Measurements from ENCODE around the gene OR5J2.
"Not testable (repeated sequence)": the region's sequence is repeated elsewhere in the genome, so short reads cannot be mapped to it uniquely, and the experiment has no call there.

Gene OR5J2

DNA sequence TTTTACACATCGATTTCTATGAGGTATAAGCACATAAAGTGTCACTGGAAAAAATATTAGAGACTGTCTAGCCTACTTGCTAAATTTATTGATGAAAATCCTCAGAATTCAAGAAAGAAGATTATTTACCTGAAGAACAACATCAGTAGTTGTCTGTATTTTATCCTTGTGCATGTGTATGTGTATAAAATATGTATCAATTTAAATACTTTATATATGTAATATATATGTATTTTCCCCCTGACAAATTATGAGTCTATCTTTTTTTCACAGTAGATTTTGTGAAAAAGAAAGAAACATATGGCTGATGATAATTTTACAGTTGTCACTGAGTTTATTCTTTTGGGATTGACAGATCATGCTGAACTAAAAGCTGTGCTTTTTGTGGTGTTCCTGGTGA, at the start of gene OR5J2:
Gene OR5J2 (plus strand): TSS at position 301 of the 400 bp plus-strand sequence. CDS start 0 bp downstream, at position 301.
- no peak for DNase-seq (ENCODE audit: low spot score)

DNA sequence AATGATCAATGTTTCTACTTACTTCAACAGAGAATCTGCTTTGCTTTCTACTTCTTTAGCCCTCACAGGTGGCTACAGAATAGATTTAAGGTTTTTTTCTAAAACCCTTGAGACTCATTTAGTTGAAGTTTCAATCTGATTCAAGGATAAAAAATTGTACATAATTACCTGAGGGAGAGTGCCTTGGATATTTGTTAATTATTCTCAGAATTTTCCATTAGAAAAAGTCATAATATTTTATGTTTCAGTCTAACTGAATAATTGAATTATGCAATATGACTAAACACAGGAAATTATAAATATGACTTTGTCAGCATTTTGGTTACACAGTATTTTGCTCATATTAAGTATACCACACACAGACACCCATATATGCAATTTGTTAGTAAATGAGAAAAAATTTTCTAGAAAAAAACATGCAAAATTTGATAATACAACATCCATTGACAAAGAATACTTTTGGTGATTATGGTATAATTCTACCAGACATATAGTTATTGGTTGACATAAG, 36.2 kb upstream of the OR5J2 start, which contains the start of gene OR8J3:
Gene OR8J3 (minus strand): TSS at position 51 of the 511 bp plus-strand sequence. CDS start 2,483 bp downstream, outside the sequence.
- DNase-seq (ENCODE audit: low spot score), result no peak

DNA sequence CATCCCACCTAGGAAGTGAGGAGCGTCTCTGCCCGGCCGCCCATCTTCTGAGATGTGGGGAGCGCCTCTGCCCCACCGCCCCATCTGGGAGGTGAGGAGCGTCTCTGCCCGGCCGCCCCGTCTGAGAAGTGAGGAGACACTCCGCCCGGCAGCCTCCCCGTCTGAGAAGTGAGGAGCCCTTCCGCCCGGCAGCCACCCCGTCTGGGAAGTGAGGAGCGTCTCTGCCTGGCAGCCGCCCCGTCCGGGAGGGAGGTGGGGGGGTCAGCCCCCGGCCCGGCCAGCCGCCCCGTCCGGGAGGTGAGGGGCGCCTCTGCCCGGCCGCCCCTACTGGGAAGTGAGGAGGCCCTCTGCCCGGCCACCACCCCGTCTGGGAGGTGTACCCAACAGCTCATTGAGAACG, 32.7 kb upstream of the OR5J2 start:
- not testable (repeated sequence) for DNase-seq (ENCODE audit: low spot score)

DNA sequence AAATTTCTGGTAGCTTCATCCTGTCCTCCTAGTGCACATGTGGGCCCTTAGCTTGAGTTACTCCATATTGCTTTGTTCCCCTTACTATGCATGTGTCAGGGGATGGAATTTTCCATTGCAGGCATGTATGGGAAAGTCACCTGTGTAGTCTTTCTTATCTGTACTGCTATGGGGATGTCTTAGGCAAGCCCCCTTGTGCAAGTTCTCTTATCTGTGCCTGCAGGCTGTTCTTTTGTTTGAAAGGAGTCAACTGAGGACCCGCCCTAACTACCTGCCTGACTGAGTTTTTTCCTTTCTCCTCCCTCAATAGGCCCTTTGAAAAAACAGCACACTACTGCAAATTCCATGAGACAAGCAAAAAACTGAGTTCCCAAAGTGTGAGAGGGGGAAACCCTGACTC, 25.0 kb upstream of the OR5J2 start:
- DNase-seq (ENCODE audit: low spot score), result no peak

DNA sequence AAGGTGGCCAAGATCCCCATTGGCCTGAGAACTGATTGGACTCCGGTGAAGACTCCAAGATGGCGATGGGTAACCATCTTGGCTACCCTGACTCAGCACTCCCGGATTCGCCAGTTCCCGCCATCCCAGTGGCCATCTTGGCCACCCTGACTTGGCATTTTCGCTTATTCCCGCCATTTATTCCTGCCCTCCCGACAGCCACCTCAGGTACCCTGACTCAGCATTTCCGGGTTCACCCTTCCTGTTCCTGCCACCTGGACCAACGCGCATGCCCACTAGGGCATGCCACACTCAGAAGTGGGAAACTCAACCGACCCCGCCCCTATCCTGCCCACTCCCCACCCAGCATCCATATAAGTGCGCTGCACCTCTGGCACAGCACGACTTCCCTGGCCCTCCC, 24.1 kb upstream of the OR5J2 start:
- DNase-seq (ENCODE audit: low spot score), result no peak

DNA sequence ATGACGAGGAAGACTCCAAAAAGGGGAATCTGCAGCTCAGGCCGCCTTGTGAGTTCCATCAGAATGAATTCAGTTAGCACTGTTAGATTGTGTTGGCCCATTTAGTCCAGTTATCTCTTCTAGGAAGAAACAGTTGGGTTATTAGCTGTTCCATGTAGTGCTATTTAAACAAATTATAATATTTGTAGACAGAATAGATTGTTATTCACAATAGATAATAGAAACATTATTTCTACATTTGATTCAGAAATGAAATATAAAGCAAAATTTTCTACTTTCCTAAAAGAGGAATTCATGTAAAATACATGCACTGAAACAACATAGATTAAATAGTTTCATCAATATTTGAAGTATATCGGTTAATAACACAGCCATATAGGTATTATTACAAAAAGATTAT, 16.2 kb upstream of the OR5J2 start, which contains the start of gene OR8K5:
Gene OR8K5 (minus strand): TSS at position 101 of the 400 bp plus-strand sequence. CDS start 0 bp downstream, at position 101.
- DNase-seq (ENCODE audit: low spot score), result no peak

DNA sequence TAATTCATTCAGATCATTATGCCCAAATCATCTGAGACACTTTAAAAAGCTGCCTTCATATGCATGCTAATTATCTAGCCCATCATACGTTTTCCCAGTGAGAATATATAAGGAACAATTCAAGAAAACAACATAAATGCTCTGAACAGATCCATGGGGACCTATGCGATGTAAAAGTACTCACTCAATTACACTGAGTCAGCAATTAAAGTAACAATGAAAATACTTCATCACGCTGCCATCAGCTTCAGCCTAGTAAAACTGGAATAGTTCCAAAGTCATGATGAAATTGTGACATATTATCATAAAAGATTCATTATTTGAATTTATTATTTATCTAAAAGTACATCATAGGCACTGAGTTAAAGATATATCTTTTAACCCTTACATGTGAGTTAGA, 12.6 kb upstream of the OR5J2 start:
- no peak for DNase-seq (ENCODE audit: low spot score)

DNA sequence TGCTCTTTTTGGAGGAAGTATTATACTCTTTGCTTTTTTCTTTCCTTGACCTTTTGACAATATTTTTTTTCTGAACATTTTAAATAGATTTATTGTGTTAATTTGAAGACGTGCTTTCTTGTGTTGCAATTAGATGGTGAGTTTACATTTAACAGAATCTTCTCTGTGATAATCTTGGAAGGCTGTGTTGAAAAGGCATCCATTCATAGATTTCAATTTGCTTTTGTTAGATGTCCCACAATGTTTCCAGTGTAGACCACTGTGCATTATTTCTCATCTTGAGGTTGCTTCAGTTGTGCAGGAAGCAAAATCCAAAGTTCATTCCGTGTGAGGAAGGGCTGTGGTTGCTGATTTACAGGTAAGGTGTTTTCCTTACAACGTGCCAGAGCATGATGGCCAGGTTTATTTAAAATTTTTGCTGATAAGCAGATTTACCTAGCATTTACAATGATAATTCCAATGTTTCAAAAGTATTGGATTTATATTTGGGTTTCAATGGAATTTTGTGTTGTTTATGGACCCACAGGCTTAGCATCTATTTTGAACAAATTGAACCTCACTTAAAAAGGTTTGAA, 4.1 kb upstream of the OR5J2 start:
- no peak for DNase-seq (ENCODE audit: low spot score)

DNA sequence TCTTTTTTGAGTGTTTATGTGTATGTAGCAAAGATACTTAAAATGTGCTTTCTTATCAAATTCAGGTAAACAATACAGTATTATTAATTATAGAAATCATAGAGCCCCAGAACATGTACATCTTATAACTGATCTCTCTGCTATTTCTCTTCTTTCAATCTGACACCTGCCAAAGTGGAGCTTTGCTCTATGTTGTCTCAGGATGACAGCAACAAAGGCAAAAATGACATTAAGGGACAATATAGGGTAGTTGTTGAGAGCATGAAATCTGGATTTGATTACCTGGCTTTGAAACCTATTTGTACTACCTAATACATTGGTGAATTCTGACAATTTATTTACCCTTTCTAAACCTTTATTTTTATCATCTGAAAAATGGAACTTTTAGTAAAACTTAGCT, 7.0 kb downstream of the OR5J2 start:
- no peak for DNase-seq (ENCODE audit: low spot score)

DNA sequence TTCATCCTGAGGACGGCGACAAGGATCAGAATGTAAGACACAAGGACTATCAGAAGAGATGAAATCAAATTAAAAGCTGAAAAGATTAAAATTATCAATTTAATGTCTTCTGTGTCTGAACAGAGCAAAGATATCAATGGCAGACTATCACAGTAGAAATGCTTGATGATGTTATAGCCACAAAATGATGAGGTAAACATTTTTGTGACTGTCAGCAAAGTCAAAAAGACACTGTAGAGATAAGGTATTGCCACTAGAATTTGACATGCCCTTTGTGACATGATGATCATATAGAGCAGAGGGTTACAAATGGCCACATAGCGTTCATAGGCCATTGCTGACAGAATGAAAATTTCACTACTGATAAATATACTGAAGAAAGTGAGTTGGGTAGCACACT, 12.2 kb downstream of the OR5J2 start:
- DNase-seq (ENCODE audit: low spot score), result no peak

DNA sequence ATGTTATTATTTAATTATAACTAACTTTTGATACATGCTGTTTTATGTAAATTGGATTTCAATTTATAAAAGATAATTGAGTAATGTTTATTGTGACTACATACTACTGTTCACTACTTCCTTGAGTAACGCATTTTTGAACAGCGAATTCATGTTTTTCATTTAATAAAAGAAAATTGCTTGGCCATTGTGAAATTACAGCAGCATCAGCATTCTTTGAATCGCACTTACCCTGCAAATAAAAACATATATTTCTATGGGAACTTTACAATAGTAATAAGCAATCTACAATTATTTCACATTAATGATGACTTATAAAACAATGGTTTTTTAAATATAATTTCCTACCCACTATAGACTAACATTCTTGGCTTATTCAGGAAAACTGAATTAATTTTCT, 20.3 kb downstream of the OR5J2 start:
- DNase-seq (ENCODE audit: low spot score), result no peak

DNA sequence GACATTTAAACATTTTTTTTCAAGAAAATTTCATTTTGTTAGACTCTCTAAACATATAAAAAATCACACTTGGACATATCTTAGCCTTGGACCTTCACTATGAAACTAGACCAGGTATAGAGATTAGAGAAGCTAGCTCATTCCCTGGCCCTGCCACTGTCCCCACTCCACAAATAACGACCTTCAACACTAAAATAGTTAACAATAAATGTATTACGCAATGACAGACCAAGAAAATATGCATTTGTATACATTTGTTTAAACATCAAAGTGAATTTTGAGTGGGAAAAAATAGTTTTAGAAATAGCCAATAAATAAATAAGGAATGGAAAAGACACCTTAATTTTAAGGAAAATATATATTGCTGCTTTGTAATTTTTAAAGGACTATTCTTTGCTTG, 20.9 kb downstream of the OR5J2 start:
- DNase-seq (ENCODE audit: low spot score), result no peak

DNA sequence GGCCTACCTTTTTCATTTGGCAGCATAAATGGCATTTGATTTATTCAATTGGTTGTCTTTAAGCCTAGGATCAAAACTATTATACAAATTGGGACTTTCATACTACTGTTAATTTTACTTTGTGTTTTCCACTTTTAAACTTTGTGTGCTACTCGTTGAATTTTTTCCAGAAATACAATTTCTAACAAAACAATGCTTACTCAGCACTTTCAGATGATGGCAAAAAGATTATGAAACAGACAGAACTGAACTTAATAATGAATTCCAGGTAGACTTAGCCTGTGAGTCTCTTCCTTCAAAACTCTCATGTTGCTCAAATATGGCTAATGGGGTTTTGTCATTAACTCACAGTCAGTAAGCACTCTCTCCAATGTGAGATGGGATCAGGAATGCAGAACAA, 31.4 kb downstream of the OR5J2 start:
- DNase-seq (ENCODE audit: low spot score), result no peak

DNA sequence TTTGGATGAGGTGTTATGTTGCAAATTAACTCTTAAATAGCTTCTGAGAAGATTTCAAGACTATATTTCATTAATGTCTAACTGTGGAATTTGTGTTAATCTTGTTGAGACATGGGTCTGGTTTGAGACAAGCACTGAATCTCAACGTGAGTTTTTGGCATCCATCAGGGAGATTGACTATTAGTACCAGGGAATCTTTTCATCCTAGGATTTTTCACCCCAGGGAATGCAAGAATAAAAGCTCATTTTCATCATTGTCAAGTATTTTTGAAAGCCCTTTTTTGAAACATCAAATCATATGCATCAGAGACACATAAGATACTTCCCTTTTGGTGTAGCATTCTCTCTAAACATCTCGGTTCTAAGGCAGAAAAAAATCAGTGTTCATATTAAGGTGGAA, 38.1 kb downstream of the OR5J2 start:
- DNase-seq (ENCODE audit: low spot score), result no peak

DNA sequence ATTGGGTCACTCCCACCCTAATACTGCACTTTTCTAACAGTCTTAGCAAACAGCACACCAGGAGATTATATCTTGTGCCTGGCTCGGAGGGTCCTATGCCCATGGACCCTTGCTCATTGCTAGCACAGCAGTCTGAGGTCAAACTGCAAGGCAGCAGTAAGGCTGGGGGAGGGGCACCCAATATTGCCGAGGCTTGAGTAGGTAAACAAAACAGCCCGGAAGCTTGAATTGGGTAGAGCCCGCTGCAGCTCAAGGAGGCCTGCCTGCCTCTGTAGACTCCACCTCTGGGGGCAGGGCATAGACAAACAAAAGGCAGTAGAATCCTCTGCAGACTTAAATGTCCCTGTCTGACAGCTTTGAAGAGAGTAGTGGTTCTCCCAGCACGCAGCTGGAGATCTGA, 43.3 kb downstream of the OR5J2 start:
- not testable (repeated sequence) for DNase-seq (ENCODE audit: low spot score)
